Endothelial cell of hepatic sinusoid (primary cell): Measurements from ENCODE around the gene FXYD5.

ENCODE experiments used
- in situ Hi-C: cut with HindIII; loops from 2 replicates; pipeline ENCODE4 v1.10.0; 2017; ENCODE audit warnings: low sequenced_read_pairs

The FXYD5 gene

GRCh38 chr19:35208121-35208520 is 53.6 kb downstream of the FXYD5 start:
- in situ Hi-C loops = no loop called here

GRCh38 chr19:35209646-35210045 is 55.1 kb downstream of the FXYD5 start:
- in situ Hi-C loops = no loop called here

DNA sequence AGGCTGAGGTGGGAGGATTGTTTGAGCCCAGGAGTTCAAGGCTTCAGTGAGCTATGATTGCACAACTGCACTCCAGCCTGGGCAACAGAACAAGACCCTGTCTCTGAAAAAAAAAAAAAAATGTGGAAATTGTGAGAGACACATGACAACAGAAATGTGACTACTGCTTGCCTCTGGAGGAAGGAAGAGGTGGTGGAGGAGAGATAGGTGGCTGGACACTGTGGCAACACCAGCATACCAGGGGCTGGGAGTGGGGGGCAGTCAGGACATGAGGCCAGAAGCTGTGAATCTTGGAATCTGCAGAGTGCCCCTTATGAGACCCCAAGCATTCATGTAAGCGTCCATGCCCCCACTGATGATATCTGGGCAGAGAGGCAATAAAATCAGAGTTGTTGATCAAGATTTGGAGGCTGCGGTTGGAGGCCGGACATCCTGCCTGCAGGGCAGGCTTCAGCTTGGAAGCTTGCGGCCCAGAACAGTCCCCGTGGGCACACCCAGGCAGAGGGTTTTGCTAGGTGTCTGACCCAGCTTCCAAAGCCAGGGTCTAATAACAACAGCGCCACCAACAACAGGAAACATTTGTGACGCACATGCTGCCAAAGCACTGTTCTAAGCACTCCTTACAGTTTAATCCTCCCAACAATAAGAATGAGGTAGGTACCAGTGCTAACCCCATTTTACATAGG is 57.2 kb downstream of the FXYD5 start:
- in situ Hi-C loops = no loop called here

- in situ Hi-C loops = no loop called here
Observed at GRCh38 chr19:35212241-35212640, 57.7 kb downstream of the FXYD5 start.

GRCh38 chr19:35213663-35214632 is 59.4 kb downstream of the FXYD5 start:
- in situ Hi-C loops = no loop called here

DNA sequence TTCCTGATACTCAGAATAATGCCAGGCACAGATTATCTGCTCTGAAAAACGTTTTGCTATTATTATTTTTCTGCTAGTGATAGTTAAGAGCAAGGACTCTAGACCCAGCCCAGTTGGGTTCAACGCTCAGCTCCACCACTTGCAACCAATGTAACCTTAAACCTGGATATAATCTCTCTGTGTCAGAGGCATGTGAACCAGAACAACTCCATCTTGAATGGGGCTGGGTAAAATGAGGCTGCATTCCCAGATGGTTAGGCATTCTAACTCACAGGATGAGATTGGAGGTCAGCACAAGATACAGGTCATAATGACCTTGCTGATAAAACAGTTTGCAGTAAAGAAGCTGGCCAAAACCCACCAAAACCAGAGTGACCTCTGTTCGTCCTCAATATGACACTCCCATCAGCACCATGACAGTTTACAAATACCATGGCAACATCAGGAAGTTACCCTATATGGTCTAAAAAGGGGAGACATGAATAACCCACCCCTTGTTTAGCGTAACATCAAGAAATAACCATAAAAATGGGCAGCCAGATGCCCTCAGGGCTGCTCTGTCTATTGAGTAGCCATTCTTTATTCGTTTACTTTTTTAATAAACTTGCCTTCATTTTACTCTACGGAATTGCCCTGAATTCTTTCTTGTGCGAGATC is 60.4 kb downstream of the FXYD5 start:
- in situ Hi-C loops = no loop called here

- in situ Hi-C loops = no loop called here
Observed at GRCh38 chr19:35216016-35216832, 61.7 kb downstream of the FXYD5 start.

DNA sequence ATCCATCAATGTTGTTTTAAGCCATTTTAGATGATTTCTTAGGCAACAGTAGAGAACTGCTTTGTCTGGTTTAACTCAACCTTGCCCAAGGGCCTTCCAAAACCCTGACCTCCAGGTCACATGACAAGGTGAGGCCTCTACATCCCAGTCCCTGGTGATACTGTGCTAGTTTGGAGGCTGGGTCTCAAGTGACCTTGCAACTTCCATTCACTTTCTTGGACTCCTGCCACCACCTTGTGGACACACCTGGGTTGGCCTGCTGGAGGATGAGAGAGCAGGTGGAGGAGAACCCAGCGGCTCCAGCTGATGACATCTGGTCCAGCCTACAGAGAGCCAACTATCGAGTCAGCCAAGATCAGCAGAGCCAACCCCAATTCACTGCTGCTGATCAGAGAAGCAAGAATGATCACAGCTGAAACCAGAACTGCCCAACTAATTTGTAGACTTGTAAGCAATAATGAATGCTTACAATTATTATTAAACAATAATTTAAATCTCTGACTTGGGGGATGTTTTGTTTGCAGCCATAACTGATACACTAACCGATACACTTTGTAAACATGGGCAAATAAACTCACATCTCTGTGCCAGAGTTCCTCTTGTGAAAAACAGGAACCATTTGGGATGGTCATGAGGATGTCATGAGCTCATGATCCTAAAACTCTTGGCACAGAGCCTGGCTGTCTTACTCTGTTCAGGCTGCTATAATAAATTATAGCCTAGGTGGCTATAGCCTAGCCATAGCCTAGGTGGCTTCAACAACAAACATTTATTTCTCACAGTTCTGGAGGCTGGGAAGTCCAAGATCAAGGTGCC is 62.5 kb downstream of the FXYD5 start:
- in situ Hi-C loops = no loop called here

DNA sequence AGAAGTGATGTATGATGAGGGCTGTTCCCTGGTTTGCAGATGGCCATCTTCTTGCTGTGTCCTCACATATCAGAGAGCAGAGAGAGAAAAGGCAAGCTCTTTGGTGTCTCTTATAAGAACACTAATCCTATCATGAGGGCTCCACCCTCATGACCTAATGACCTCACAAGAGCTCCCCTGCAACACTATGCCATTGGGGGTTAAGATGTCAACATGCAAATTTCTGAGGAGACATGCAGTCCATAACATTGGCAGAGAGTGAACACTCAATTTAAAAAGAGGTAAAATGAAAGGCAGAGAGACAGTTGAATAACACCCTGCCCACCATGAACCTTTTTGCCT is 63.1 kb downstream of the FXYD5 start:
- in situ Hi-C loops = no loop called here

DNA sequence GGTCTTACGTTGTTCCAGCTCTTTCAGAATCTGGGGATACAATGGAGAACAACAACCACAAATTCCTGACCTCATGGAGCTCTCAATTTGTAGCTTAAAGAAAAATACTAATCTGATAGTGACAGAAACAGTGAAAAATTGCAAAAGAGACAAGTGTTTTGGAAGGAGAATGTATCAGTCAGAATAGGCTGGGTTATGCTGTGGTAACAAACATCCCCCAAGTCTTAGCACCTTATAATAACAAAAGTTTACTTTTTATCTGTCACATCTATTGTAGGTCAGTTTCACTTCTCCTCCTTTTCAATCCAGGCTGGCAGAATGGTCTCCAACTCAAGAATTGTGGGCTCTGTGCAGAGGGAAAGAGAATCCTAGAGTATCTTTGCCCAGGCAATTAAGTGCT is 64.5 kb downstream of the FXYD5 start:
- in situ Hi-C loops = no loop called here
